H1 (cell line): ENCODE data around the gene SPG7. TPM values are rescaled to one million over a fixed set of nuclear protein-coding genes. Genes with fewer than 3 reads are reported as not detected.

Experiments
- CTCF ChIA-PET: fragments of 300-600 bp; sonication (Branson Sonifier 250); formaldehyde crosslinking; loops from one replicate; lab custom pipeline; 2021; ENCODE audit not compliant: partially characterized antibody; lab: Charles Lee
- POLR2A ChIA-PET: fragments of 300-600 bp; sonication (Branson Sonifier 250); formaldehyde crosslinking; loops from one replicate; lab custom pipeline; 2021; ENCODE audit warnings: inconsistent platforms; ENCODE audit not compliant: partially characterized antibody; lab: Charles Lee
- DNase-seq, 2 experiments: peaks; one replicate each; pipeline versions ENCODE4 v3.0.0 to v3.0.0-alpha.2; 2010 to 2022; ENCODE audit warnings: low spot score in 2 of 2, low read depth in 1 of 2, mixed read lengths in 1 of 2
- FAIRE-seq: peaks from 2 replicates; lab custom pipeline; 2011; peaks lifted over from hg19 to GRCh38; lab: Jason Lieb, UNC
- H2AFZ ChIP-seq: 2 replicates; pipeline ENCODE4 v1.8.1; 2012; ENCODE audit warnings: low read length, inconsistent platforms
- H2AK5ac ChIP-seq: 2 replicates; pipeline ENCODE4 v1.6.1; 2013; ENCODE audit warnings: low read depth, low read length
- H2BK120ac ChIP-seq: replicated peaks from 2 replicates; pipeline ENCODE3; 2013; ENCODE audit warnings: low read depth, low read length, inconsistent platforms
- H2BK12ac ChIP-seq: 2 replicates; pipeline ENCODE4 v1.6.1; 2013; ENCODE audit warnings: low read depth, low read length
- H2BK15ac ChIP-seq: 2 replicates; pipeline ENCODE4 v1.6.1; 2013; ENCODE audit warnings: low read length
- H2BK20ac ChIP-seq: 2 replicates; pipeline ENCODE4 v1.6.1; 2013; ENCODE audit warnings: low read length
- H2BK5ac ChIP-seq: 2 replicates; pipeline ENCODE4 v1.6.1; 2013; ENCODE audit warnings: low read depth, low read length
- H3K14ac ChIP-seq: 2 replicates; pipeline ENCODE4 v1.6.1; 2013; ENCODE audit warnings: inconsistent platforms; ENCODE audit not compliant: insufficient read length
- H3K18ac ChIP-seq: 2 replicates; pipeline ENCODE4 v1.6.1; 2013; ENCODE audit warnings: low read length; ENCODE audit errors: extremely low read depth
- H3K23ac ChIP-seq: 2 replicates; pipeline ENCODE4 v1.6.1; 2013; ENCODE audit warnings: inconsistent platforms; ENCODE audit not compliant: insufficient read length
- H3K23me2 ChIP-seq: 2 replicates; pipeline ENCODE4 v1.6.1; 2013; ENCODE audit warnings: low read depth, low read length
- H3K27ac ChIP-seq: 2 replicates; pipeline ENCODE4 v1.6.1; 2011; ENCODE audit warnings: low read depth, low read length, inconsistent platforms
- H3K27me3 ChIP-seq, 4 experiments: replicated peaks in 1 of 4; 1 replicate in 1 of 4; 2 replicates in 3 of 4; pipeline versions ENCODE4 v1.6.1 to v1.8.1; 2011 to 2013; ENCODE audit warnings: low read length in 3 of 4, mild to moderate bottlenecking in 3 of 4, inconsistent platforms in 2 of 4, mixed read lengths in 2 of 4, moderate library complexity in 1 of 4; ENCODE audit not compliant: control insufficient read depth in 3 of 4, insufficient read depth in 3 of 4; ENCODE audit errors: extremely low read depth in 1 of 4
- H3K36me3 ChIP-seq, 4 experiments: 2 replicates each; pipeline versions ENCODE4 v1.6.1 to v1.8.1; 2011 to 2013; ENCODE audit warnings: mild to moderate bottlenecking in 4 of 4, low read length in 3 of 4, moderate library complexity in 2 of 4, control low read depth in 1 of 4, inconsistent platforms in 1 of 4; ENCODE audit not compliant: insufficient read depth in 4 of 4, control insufficient read depth in 2 of 4
- H3K4ac ChIP-seq: replicated peaks from 2 replicates; pipeline ENCODE3; 2013; ENCODE audit warnings: low read length, low read depth, mixed read lengths, inconsistent platforms; ENCODE audit not compliant: insufficient read length
- H3K4me1 ChIP-seq, 4 experiments: replicated peaks in 1 of 4; 1 replicate in 1 of 4; 2 replicates in 3 of 4; pipeline versions ENCODE4 v1.6.1 to v1.8.1; 2011 to 2013; ENCODE audit warnings: low read length in 3 of 4, inconsistent platforms in 2 of 4, mixed read lengths in 1 of 4; ENCODE audit not compliant: insufficient read depth in 4 of 4, control insufficient read depth in 3 of 4
- H3K4me2 ChIP-seq, 2 experiments: 2 replicates each; pipeline versions ENCODE4 v1.6.1 to v1.8.1; 2011 to 2013; ENCODE audit warnings: low read depth in 2 of 2, low read length in 2 of 2, control low read depth in 1 of 2, inconsistent platforms in 1 of 2, mild to moderate bottlenecking in 1 of 2; ENCODE audit not compliant: insufficient read depth in 1 of 2
- H3K4me3 ChIP-seq, 4 experiments: fragments of 200-600, 300-600 bp in 1 of 4; sonication (generic), shearing (Covaris generic), sonication (Bioruptor Twin) in 1 of 4; 2 replicates each; pipeline versions ENCODE4 v1.5.1 to v1.8.1; 2011 to 2016; ENCODE audit warnings: low read length in 4 of 4, low read depth in 3 of 4, control low read depth in 2 of 4, inconsistent platforms in 2 of 4, mild to moderate bottlenecking in 2 of 4, mixed read lengths in 1 of 4, moderate library complexity in 1 of 4; ENCODE audit not compliant: insufficient read depth in 2 of 4; ENCODE audit errors: extremely low read depth in 1 of 4
- H3K56ac ChIP-seq: replicated peaks from 2 replicates; pipeline ENCODE3; 2013; ENCODE audit warnings: low read depth, mild to moderate bottlenecking, mixed read lengths, low read length, inconsistent platforms; ENCODE audit not compliant: insufficient read length
- H3K79me1 ChIP-seq: 2 replicates; pipeline ENCODE4 v1.6.1; 2013; ENCODE audit warnings: low read depth, low read length, control low read depth
- H3K79me2 ChIP-seq, 2 experiments: 2 replicates each; pipeline versions ENCODE4 v1.6.1 to v1.8.1; 2012 to 2013; ENCODE audit warnings: low read length in 2 of 2, mild to moderate bottlenecking in 2 of 2, inconsistent platforms in 1 of 2; ENCODE audit not compliant: insufficient read depth in 2 of 2, control insufficient read depth in 1 of 2
- H3K9ac ChIP-seq, 4 experiments: replicated peaks in 1 of 4; 1 replicate in 1 of 4; 2 replicates in 3 of 4; pipeline versions ENCODE4 v1.6.1 to v1.8.1; 2011 to 2013; ENCODE audit warnings: low read depth in 3 of 4, low read length in 3 of 4, control low read depth in 2 of 4, mild to moderate bottlenecking in 2 of 4, moderate library complexity in 2 of 4, inconsistent platforms in 1 of 4; ENCODE audit errors: extremely low read depth in 1 of 4
- H3K9me3 ChIP-seq, 2 experiments: 2 replicates each; pipeline versions ENCODE4 v1.6.1 to v1.8.1; 2012 to 2013; ENCODE audit warnings: mild to moderate bottlenecking in 2 of 2, moderate library complexity in 2 of 2, control low read depth in 1 of 2, inconsistent platforms in 1 of 2, low read depth in 1 of 2, low read length in 1 of 2, mixed read lengths in 1 of 2; ENCODE audit not compliant: insufficient read depth in 2 of 2
- H4K20me1 ChIP-seq, 2 experiments: replicated peaks in 1 of 2; 2 replicates each; pipeline versions ENCODE3 to v1.8.1; 2011 to 2013; ENCODE audit warnings: inconsistent platforms in 2 of 2, low read length in 2 of 2, mild to moderate bottlenecking in 1 of 2; ENCODE audit not compliant: insufficient read depth in 2 of 2, control insufficient read depth in 1 of 2
- H4K5ac ChIP-seq: 2 replicates; pipeline ENCODE4 v1.6.1; 2013; ENCODE audit warnings: low read length, low read depth, mixed read lengths, inconsistent platforms; ENCODE audit not compliant: insufficient read length
- H4K8ac ChIP-seq: 2 replicates; pipeline ENCODE4 v1.8.0; 2013; ENCODE audit warnings: mild to moderate bottlenecking, moderate library complexity, low read length, inconsistent platforms; ENCODE audit not compliant: insufficient read depth; ENCODE audit errors: extremely low read depth
- H4K91ac ChIP-seq: replicated peaks from 2 replicates; pipeline ENCODE3; 2013; ENCODE audit warnings: low read length, mixed read lengths, inconsistent platforms; ENCODE audit not compliant: insufficient read length
- BRCA1 ChIP-seq: IDR thresholded peaks from 2 replicates; pipeline ENCODE4 v1.6.1; 2012; ENCODE audit warnings: low read depth, low read length, improper control_type of control experiment
- FOSL1 ChIP-seq: IDR thresholded peaks from 2 replicates; pipeline ENCODE4 v1.6.1; 2011; ENCODE audit warnings: mild to moderate bottlenecking, low read depth, low read length, moderate library complexity; ENCODE audit not compliant: insufficient read depth
- MAFK ChIP-seq: IDR thresholded peaks from 2 replicates; pipeline ENCODE4 v1.6.1; 2012; ENCODE audit warnings: low read depth, mild to moderate bottlenecking, improper control_type of control experiment, low read length
- RFX5 ChIP-seq: IDR thresholded peaks from 2 replicates; pipeline ENCODE4 v1.6.1; 2011; ENCODE audit warnings: low read depth, low read length, improper control_type of control experiment, borderline replicate concordance
- RXRA ChIP-seq: IDR thresholded peaks from 2 replicates; pipeline ENCODE4 v1.6.1; 2011; ENCODE audit warnings: low read depth, mild to moderate bottlenecking, low read length, moderate library complexity; ENCODE audit not compliant: insufficient read depth
- SP2 ChIP-seq: IDR thresholded peaks from 2 replicates; pipeline ENCODE4 v1.6.1; 2012; ENCODE audit warnings: mild to moderate bottlenecking, low read length, inconsistent platforms
- TEAD4 ChIP-seq: IDR thresholded peaks from 2 replicates; pipeline ENCODE4 v1.6.1; 2012; ENCODE audit warnings: low read depth, low read length, inconsistent platforms, mixed read lengths
- ZNF274 ChIP-seq: IDR thresholded peaks from 2 replicates; pipeline ENCODE4 v1.7.0; 2012; ENCODE audit warnings: low read length, borderline replicate concordance; ENCODE audit errors: extremely low read depth
- WGBS, 2 experiments: shearing (Covaris generic) in 1 of 2; methylation state at CpG; one replicate each; pipeline versions ENCODE4 v1.1.6 to v1.1.7; 2013 to 2015; ENCODE audit warnings: low lambda C conversion rate in 2 of 2, mixed read lengths in 2 of 2, inconsistent platforms in 1 of 2, low coverage in 1 of 2, missing lambda C conversion rate in 1 of 2; ENCODE audit not compliant: insufficient replicate concordance in 2 of 2, insufficient coverage in 1 of 2, insufficient read length in 1 of 2; ENCODE audit errors: extremely low coverage in 1 of 2, missing lambda C conversion rate in 1 of 2; 5-methylcytosine and 5-hydroxymethylcytosine counted together
- polyA plus RNA-seq, 7 experiments: library from polyadenylated mRNA; depleted of rRNA in 3 of 7; stranded (reverse) in 5 of 7; unstranded in 2 of 7; fragments of >200 nt in 5 of 7; fragments of 200-250 nt in 2 of 7; gene quantifications; 1 replicate in 5 of 7; 2 replicates in 1 of 7; 4 replicates in 1 of 7; pipeline versions ENCODE4 v1.2.1 to v1.2.3, GENCODE V29; 2011 to 2013; ENCODE audit warnings: missing spikeins in 2 of 7, mixed read lengths in 2 of 7
- total RNA-seq: library from RNA; stranded (reverse); fragmentation: NEBNext Ultra II Directional; extraction: Animal tissue kit (Norgen Biotek cat#: 25700); gene quantifications from 2 replicates; pipeline ENCODE4 v1.2.1, GENCODE V29; 2021
- TF ChIP-seq, protein P1 (sequence below): IDR thresholded peaks from 2 replicates; pipeline ENCODE4 v1.6.1; 2012; ENCODE audit warnings: low read length, inconsistent platforms

SPG7 gene
- total and polyA plus RNA-seq, 2 of the 8 experiments (the other 6 are each of a cell fraction or from before 2014, with no cell fraction given) = 72.1 to 113 TPM

DNA sequence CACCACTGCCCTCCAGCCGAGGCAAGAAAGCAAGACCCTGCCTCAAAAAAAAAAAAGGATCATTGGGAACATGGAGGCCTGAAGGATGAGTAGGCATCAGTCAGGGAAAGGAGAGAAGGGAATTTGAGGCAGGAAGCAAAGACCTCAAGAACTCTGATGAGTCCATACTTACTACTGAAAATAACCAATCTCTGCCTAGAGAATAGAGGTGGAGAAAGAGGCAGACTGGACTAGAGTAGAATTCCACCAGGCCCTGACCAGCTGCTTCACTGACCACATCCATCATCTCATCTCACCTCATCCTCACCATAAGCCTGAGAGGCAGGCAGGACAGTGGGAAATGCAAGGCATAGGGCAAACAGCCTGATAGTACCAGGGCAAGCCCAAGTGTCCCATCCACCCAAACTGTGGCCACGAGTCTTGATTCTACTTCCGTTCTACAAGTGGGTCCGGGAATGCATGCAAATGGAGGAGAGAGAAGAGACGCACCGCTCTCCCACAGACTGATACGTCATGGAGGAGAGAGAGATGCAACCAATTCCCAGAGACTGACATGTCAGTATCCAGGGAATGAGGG is 35.0 kb upstream of the SPG7 start:
- CTCF ChIA-PET = interaction anchor here (0.7 to 1.8 kb wide), 5 partner anchors 9 to 94 kb away, joined by 3 to 7 read pairs (median 3); no protein-coding TSS in a partner anchor
- Histone ChIP-seq H2BK20ac (no peak overlapping the region), H2AK5ac (no peak overlapping the region), H3K79me1 (peaks cover 19% of the 10 kb centered on the region), H3K79me2 (peaks cover 80 to 100% of the 10 kb centered on the region in 2 experiments), H3K27me3 (no peaks in the 10 kb centered on the region), H3K23ac (no peak overlapping the region), H3K14ac (no peak overlapping the region), H2BK12ac (no peak overlapping the region), H2AFZ (no peak overlapping the region), H3K4me1 (peaks cover 3 to 19% (median 9%) of the 10 kb centered on the region in 4 experiments), H3K9me3 (no peaks in the 10 kb centered on the region), H3K18ac (no peak overlapping the region), H3K36me3 (no peaks in the 10 kb centered on the region; a peak in 1 of 8 replicates), H4K5ac (no peak overlapping the region), H3K23me2 (no peaks in the 10 kb centered on the region; the same call in 1 of the 2 replicates), H2BK120ac (no peak overlapping the region), H4K91ac (no peak overlapping the region), H3K4me3 (no peak overlapping the region), H3K56ac (no peak overlapping the region), H3K27ac (no peak overlapping the region), H3K9ac (no peak overlapping the region), H4K8ac (no peak overlapping the region), H3K4ac (no peak overlapping the region), H3K4me2 (no peak overlapping the region), H2BK5ac (no peak overlapping the region; the same call in 1 of the 2 replicates), H4K20me1 (peaks cover 49 to 55% of the 10 kb centered on the region in 2 experiments), H2BK15ac (no peak overlapping the region)
- 92% methylated on average over 7 of the region's 7 CpGs; no CpG with 5 or more reads in 1 of the 2 experiments for WGBS, 2 experiments
- DNase-seq (no peak), FAIRE-seq (no peak)
- POLR2A ChIA-PET = interaction anchor here (0.6 to 4.7 kb wide), 5 partner anchors 10 to 170 kb away, joined by 3 to 26 read pairs (median 6); no protein-coding TSS in a partner anchor
- TF ChIP-seq ZNF274 = no peak
- TF ChIP-seq MAFK = no peak
- TF ChIP-seq SP2 = no peak
- TF ChIP-seq, protein P1, sequence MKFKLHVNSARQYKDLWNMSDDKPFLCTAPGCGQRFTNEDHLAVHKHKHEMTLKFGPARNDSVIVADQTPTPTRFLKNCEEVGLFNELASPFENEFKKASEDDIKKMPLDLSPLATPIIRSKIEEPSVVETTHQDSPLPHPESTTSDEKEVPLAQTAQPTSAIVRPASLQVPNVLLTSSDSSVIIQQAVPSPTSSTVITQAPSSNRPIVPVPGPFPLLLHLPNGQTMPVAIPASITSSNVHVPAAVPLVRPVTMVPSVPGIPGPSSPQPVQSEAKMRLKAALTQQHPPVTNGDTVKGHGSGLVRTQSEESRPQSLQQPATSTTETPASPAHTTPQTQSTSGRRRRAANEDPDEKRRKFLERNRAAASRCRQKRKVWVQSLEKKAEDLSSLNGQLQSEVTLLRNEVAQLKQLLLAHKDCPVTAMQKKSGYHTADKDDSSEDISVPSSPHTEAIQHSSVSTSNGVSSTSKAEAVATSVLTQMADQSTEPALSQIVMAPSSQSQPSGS = no peak
- no peak for TF ChIP-seq RFX5
- TF ChIP-seq FOSL1 = no peak
- TF ChIP-seq BRCA1 = no peak
- TF ChIP-seq RXRA = no peak
- no peak for TF ChIP-seq TEAD4
